GM19023 (cell line): ENCODE measurements around the gene RGCC.

ENCODE experiments used
- ATAC-seq: cut with Tn5 transposase; IDR thresholded peaks from one replicate; pipeline ENCODE4 v1.9.1; 2021; ENCODE audit warnings: mild to moderate bottlenecking, moderate library complexity; ENCODE audit not compliant: unreplicated experiment

RGCC gene

DNA sequence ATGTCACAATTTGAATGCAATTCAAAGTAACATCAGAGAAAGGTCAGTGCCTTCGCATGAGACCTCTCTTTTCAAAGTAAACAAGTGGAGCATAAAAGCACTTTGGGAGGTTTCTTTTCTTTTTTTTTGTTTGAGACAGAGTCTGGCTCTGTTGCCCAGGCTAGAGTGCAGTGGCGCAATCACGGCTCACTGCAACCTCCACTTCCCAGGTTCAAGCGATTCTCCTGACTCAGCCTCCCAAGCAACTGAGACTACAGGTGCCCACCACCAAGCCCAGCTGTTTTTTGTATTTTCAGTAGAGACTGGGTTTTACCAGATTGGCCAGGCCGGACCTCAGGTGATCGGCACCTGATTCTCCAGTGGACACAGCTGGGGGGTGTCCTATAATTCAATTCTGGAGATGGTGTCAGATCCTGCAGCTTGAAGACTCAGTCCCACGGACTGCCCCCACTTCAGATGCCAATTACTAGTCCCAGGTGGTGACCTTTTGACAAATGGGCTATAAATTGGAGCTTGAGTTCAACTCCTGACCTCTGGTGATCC is 57.6 kb downstream of the RGCC start:
- ATAC-seq, result no peak

- ATAC-seq, result no peak
Measured at GRCh38 chr13:41515491-41516139, 58.3 kb downstream of the RGCC start.

GRCh38 chr13:41516166-41516565 is 58.8 kb downstream of the RGCC start:
- no peak for ATAC-seq

- ATAC-seq, result no peak
Measured at GRCh38 chr13:41516760-41517159, 59.4 kb downstream of the RGCC start.

DNA sequence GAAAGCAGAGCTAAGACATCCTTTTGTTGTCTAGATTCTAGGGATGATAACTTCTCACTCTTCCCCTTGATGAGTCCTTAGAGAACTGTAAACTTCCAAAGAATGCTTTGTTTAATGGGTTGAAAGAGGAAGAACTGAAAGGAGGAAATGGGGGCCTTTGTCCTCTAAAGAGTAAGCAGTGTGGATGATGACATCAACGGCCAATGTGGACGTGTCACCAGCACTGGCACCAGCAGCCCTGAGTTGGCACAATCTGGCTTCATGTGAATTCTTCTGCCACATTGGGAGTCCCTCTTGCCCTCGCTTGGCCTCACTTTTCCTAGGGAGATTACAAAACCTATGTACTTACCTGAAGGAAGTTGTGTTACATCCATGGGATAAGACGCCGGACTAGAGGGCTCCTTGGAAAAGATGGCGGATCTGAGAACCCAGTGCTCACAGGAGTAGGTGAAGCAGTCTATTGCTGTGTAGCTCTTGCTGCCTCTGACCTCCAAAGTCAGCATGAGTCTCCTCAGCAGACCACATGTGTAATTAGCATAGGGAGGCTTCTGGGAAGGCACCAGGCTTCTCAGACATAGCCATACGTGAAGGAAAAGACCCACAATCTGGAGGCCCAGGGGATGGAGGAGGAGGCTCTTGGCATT is 62.8 kb downstream of the RGCC start:
- no peak for ATAC-seq
